ENCODE measurements around the gene PPEF1.

DNA sequence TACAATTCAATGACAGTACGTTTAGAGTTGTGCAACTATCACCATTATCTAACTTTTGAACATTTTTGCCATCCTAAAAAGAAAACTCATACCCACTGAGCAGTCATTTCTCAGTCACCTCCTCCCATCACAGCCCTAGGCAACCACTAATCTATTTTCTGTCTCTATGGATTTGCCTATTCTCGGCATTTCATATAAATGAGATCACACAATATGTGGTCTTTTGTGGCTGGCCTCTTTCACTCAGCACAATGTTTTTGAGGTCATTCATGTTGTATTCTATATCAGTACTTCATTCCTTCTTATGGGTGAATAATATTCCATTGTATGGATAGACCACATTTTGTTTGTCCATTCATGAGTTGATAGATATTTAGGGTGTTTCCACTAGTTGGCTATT, 103.0 kb downstream of the PPEF1 start:
- no peak for TF ChIP-seq POLR2A (IDR thresholded peaks at IDR 0.05)
- TF ChIP-seq, protein P1, sequence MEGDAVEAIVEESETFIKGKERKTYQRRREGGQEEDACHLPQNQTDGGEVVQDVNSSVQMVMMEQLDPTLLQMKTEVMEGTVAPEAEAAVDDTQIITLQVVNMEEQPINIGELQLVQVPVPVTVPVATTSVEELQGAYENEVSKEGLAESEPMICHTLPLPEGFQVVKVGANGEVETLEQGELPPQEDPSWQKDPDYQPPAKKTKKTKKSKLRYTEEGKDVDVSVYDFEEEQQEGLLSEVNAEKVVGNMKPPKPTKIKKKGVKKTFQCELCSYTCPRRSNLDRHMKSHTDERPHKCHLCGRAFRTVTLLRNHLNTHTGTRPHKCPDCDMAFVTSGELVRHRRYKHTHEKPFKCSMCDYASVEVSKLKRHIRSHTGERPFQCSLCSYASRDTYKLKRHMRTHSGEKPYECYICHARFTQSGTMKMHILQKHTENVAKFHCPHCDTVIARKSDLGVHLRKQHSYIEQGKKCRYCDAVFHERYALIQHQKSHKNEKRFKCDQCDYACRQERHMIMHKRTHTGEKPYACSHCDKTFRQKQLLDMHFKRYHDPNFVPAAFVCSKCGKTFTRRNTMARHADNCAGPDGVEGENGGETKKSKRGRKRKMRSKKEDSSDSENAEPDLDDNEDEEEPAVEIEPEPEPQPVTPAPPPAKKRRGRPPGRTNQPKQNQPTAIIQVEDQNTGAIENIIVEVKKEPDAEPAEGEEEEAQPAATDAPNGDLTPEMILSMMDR (IDR thresholded peaks at IDR 0.05): no peak
